Measurements from ENCODE around the gene SSBP3.
"Not testable (repeated sequence)": the region's sequence is repeated elsewhere in the genome, so short reads cannot be mapped to it uniquely, and the experiment has no call there.

Gene SSBP3

DNA sequence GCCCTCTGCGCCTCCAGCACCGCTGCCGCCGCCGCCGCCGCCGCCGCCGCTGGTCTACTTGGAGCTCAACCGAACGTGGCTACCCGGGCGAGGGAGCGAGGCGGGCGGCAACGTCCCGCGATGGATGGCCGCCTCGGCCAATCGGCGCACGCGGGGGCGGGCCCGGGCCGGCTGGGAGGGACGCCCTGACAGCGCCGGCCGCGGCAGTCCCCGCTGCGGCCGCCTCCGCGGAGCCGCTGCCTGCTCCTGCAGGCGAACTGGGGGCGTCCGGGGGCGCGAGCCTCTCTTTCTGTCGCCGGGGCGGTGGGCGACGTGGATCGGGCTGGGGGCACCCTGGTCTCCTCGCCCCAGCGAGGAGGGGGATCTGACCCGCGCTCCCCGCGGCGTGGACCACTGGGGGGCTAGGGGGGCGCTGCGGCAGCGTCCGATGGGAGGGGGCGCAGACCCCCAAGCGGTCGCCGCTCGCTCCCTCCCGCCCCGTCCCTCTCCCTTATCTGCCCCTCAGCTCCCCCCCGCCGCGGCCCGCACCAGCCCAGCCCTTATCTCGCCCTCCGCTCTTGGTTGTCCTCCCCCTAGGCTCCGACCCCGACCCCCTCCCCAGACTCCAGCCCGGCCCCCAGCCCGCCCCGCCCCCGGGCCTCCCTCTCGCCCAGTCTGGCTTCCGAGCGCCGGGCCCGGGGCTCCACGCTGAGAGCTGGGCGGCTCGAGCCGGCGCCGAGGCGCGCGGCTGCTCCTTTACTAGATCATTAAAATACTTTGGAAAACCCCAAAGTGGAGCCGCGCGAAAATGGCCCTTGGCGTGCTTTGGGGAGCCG is at the start of gene SSBP3:
Gene SSBP3, minus strand, starts transcription at position 56 of the 815 bp plus-strand sequence.
- DNase-seq, result peak; percentile 77 to 86

- no peak for DNase-seq
Observed at GRCh38 chr1:54453509-54453908, 47.3 kb upstream of the SSBP3 start.

- DNase-seq, result no peak
Observed at GRCh38 chr1:54453022-54453421, 46.8 kb upstream of the SSBP3 start.

DNA sequence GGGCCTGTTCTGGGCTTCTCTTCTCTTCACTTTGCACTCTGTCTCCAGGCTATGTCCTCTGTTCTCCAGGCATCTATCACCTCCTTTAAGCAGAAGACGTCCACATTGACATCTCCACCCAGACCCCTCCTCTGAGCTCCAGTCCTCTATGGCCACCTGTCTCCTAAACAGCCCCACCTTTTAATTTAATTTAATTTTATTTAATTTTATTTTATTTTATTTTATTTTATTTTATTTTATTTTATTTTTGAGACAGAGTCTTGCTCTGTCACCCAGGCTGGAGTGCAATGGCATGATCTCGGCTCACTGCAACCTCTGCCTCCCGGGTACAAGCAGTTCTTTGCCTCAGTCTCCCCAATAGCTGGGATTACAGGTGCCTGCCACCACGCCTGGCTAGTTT is 43.2 kb upstream of the SSBP3 start:
- DNase-seq, result not testable (repeated sequence)

- not testable (repeated sequence) for DNase-seq
Observed at GRCh38 chr1:54448801-54449200, 42.6 kb upstream of the SSBP3 start.

DNA sequence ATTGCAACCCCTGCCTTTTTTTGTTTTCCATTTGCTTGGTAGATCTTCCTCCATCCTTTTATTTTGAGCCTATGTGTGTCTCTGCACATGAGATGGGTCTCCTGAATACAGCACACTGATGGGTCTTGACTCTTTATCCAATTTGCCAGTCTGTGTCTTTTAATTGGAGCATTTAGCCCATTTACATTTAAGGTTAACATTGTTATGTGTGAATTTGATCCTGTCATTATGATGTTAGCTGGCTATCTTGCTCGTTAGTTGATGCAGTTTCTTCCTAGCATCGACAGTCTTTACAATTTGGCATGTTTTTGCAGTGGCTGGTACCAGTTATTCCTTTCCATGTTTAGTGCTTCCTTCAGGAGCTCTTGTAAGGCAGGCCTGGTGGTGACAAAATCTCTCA is 40.9 kb upstream of the SSBP3 start:
- DNase-seq, result not testable (repeated sequence)

DNA sequence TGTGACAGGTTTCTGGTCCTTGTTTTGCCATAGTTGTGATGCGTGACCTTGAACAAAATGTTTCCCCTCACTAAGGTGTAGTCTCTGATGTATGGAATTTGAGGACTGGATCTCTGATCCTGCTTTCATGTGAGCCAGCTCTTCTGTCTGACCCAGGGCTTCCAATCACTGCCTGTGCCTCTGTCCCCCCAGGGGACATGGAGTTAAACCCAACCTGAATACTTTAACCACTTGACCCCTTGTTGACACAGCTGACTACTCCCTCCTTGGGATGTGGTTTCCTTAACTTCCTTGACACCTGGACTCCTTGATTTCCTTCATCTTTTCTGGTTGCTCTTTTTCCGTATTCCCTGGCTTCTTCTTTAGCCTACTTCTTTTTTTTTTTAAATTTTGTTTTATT is 36.0 kb upstream of the SSBP3 start:
- no peak for DNase-seq

DNA sequence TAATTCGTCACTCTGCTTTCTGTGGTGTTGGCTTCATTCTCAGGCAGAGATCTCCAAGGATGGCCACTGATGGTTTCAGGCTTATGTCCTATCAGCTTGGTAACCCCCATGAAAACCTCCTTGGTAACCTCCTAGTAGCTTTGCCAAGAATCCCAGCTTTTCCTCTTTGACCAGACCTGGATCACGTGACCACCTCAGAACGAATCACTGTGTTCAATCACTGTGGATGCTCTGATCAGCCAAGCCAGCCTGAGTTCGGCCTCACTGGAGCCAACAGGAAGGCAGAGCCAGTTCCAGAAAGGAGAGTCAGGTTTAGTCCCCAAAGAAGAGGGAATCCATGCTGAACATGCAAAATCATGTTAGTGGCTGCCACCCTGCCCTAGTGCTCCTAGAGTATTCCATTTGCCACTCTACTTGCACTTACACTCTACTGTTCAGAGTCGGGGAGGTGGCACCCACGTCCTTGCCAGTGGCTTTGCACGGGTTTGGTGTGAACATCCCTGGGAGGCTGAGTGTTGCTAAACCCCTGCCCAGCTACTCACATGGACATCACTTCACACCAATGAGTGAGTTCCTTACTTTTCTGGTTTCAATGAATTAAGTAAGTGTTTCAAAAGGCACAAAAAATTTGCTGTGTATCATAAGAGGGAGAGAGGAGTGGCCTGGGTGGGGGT is 33.5 kb upstream of the SSBP3 start:
- DNase-seq, result no peak

DNA sequence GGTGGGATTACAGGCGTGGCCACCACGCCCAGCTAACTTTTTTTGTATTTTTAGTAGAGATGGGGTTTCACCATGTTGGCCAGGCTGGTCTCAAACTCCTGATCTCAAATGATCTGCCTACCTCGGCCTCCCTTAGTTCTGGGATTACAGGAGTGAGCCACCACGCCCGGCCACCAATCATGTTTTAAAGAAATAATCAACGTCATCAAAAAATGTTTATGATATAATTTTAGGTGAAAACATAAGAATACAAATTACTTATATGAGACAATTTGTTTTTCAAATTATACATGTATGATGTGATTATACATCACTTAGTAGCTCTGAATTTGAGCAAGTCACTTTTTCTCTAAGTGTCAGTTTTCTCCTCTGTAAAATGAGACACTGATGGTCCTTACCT is 31.6 kb upstream of the SSBP3 start:
- no peak for DNase-seq

- DNase-seq, result no peak
Observed at GRCh38 chr1:54436826-54437225, 30.6 kb upstream of the SSBP3 start.

DNA sequence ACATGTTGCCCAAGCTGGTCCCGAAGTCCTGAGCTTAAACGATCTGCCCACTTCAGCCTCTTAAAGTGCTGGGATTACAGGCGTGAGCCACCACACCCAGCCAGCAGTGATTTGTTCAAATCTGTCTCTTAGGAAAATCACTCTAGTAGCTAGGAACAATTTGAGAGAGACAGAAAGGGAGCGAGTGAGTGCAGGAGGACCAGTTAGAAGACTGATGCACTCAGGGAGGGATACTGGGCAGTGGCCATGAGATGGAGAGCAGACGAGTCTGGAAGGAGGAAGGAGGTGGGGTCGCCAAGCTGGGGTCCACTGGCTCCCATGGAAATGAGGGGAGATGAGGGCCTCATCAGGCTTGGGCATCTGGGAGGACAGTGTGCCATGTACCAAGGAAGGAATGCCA is 23.6 kb upstream of the SSBP3 start:
- no peak for DNase-seq

GRCh38 chr1:54428837-54429518 is 22.8 kb upstream of the SSBP3 start:
- DNase-seq, result no peak

DNA sequence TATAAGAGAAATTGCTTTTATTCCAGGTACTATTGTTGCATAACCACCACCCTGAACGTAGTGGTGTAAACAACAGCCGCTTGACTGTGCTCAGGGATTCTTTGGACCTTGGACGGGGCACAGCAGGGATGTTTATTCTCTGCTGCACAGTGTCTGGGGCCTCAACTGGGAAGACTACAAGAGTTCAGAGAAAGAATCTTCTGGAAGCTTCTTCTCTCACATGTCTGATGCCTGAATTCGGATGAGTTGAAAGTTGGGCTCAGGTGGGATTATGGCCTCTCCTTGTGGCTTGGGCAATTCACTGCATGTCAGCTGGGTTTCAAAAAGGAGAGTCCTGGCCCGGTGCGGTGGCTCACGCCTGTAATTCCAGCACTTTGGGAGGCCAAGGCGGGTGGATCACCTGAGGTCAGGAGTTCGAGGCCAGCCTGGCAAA is 19.0 kb upstream of the SSBP3 start:
- no peak for DNase-seq

- no peak for DNase-seq
Observed at GRCh38 chr1:54424398-54424797, 18.2 kb upstream of the SSBP3 start.

DNA sequence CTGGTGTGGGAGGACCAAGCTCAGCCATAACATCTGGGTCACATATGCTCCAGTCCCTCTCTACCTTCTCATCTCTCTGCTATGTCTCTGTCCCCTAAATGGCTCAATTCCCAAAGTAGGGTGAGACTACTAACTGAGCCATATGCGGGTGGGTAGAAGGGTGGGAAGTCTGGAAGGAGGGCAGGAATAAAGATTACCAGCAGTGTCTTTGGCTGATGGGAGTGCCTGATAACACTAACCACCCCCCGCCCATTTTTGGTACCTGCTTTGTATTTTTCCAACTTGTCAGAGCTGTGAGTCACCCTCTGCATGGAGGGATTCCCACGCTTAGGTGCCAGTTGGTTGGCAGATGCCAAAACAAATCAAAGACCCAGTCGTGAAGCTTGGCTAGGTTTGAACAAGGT is 14.9 kb upstream of the SSBP3 start:
- no peak for DNase-seq

DNA sequence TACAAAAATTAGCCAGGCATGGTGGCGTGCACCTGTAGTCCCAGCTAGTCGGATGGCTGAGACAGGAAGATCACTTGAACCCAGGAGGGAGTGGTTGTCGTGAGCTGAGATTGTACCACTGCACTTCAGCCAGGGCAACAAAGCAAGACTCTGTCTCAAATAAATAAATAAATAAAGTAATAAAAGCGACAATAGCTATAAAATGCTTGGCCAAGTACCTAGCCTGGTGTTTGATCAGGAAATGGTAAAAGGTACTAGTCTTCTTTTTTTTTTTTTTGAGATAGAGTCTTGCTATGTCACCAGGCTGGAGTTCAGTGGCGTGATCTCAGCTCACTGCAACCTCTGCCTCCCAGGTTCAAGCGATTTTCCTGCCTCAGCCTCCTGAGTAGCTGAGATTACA is 12.4 kb upstream of the SSBP3 start:
- not testable (repeated sequence) for DNase-seq

DNA sequence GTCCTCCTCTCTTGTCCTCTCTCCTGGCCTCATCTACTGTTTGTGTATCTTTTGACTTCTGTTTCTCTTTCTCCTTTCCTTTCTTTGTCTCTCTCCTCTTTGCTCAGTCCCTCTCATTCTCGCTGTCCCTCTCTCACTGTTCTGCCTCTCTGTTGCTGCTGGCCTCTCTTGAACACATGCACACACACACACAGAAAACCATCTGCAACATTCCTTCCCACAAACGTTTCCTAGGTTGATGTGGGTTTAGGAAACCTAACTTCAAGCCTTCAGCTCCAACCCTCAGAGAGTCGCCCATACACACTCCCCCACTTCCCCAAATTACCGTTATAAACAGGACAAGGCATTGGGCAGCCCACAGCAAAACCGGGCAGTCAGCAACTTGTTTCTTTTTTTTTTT is 10.9 kb upstream of the SSBP3 start:
- no peak for DNase-seq

DNA sequence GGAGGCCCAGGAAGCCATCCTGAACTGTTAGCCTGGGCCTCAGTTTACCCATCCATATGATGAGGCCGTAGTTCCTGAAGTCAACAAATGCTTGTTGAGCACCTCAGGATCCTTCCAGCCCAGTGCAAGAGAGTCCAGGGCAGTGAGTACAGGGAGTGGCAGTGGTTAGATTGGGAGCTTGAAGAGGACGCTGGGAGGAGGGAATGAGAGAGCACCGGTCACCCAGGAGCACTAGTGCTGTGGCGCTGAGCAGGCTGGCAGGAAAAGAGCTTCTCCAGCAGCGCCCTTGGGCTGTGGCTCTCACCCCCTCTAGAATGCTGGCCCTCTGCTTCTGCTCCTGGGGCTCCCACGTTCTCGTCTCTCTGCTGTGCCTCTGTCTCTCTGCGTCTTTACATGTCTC is 10.2 kb upstream of the SSBP3 start:
- no peak for DNase-seq

- no peak for DNase-seq
Observed at GRCh38 chr1:54415991-54416390, 9.8 kb upstream of the SSBP3 start.

- no peak for DNase-seq
Observed at GRCh38 chr1:54415533-54415932, 9.3 kb upstream of the SSBP3 start.

GRCh38 chr1:54413732-54414131 is 7.5 kb upstream of the SSBP3 start:
- DNase-seq, result no peak

DNA sequence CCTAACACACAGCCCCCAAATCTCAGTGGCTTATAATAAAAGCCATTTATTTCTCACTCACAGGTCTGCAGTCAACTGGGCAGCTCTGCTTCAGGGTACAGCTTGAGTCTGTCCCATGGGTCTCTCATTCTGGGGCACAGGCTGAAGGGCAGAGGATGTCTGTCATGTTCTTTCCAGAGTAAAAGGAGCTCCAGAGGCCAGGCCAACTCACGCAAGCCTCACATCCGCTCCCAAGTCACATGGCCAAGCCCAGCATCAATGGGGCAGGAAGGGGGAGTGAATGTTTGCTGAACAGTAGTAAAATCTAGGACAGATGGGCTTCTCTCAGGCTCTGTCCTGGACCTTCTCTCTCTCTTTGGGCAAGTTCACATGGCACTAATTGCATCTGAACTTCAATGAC is 7.1 kb upstream of the SSBP3 start:
- DNase-seq, result peak; percentile 37 to 78

- no peak for DNase-seq
Observed at GRCh38 chr1:54410359-54410758, 4.2 kb upstream of the SSBP3 start.

All from SHP77 (cell line).